ENCODE results near the gene P2RY6. TPM values are rescaled to one million over a fixed set of nuclear protein-coding genes. Genes with fewer than 3 reads are reported as not detected.
"Not testable (repeated sequence)": the region's sequence is repeated elsewhere in the genome, so short reads cannot be mapped to it uniquely, and the experiment has no call there.

The P2RY6 gene
- total RNA-seq, 1 donor from 2014 or later: 3.7 TPM

- DNase-seq (ENCODE audit: low read depth): no peak
- H3K4me3 ChIP-seq (ENCODE audit: low read depth, low read length): no peak overlapping the region
- TF ChIP-seq CTCF (conservative IDR thresholded peaks at IDR 0.05; ENCODE audit: low read depth, low read length): no peak
These were observed 44.4 kb upstream of the P2RY6 start for GRCh38 chr11:73227571-73228211.

- no peak overlapping the region for H3K4me3 ChIP-seq (ENCODE audit: low read depth, low read length)
- TF ChIP-seq CTCF (conservative IDR thresholded peaks at IDR 0.05; ENCODE audit: low read depth, low read length): no peak
- DNase-seq (ENCODE audit: low read depth): no peak
These were observed 43.6 kb upstream of the P2RY6 start for GRCh38 chr11:73228268-73229134.

- H3K4me3 ChIP-seq (ENCODE audit: low read depth, low read length): no peak overlapping the region
- no peak for DNase-seq (ENCODE audit: low read depth)
- no peak for TF ChIP-seq CTCF (conservative IDR thresholded peaks at IDR 0.05; ENCODE audit: low read depth, low read length)
These were observed 42.7 kb upstream of the P2RY6 start for GRCh38 chr11:73229321-73229895.

- no peak for DNase-seq (ENCODE audit: low read depth)
- H3K4me3 ChIP-seq (ENCODE audit: low read depth, low read length): no peak overlapping the region
- no peak for TF ChIP-seq CTCF (conservative IDR thresholded peaks at IDR 0.05; ENCODE audit: low read depth, low read length)
These were observed 42.0 kb upstream of the P2RY6 start for GRCh38 chr11:73229896-73230875.

GRCh38 chr11:73230931-73231330, 41.2 kb upstream of the P2RY6 start:
- no peak for DNase-seq (ENCODE audit: low read depth)
- TF ChIP-seq CTCF (conservative IDR thresholded peaks at IDR 0.05; ENCODE audit: low read depth, low read length): no peak
- no peak overlapping the region for H3K4me3 ChIP-seq (ENCODE audit: low read depth, low read length)

- not testable (repeated sequence) for H3K4me3 ChIP-seq (ENCODE audit: low read depth, low read length); DNase-seq (ENCODE audit: low read depth)
These were observed 39.7 kb upstream of the P2RY6 start for GRCh38 chr11:73232487-73232886.

All from epithelial cell of proximal tubule (primary cell).